Body of pancreas (tissue), 4 donors: ENCODE data around the gene C15orf39.

ENCODE experiments used
- POLR2A ChIP-seq, 3 donors: fragments of 450-650 bp; IDR thresholded peaks; one replicate each; pipeline ENCODE4 v1.6.1; 2016; ENCODE audit warnings: antibody characterized with exemption in 3 of 3, mild to moderate bottlenecking in 2 of 3
- TF ChIP-seq, protein P1 (sequence below), 7 experiments: fragments of 450-650 bp in 4 of 7; fragments of 200-600 bp in 3 of 7; sonication (generic) in 3 of 7; IDR thresholded peaks; one replicate each; pipeline ENCODE4 v1.5.1; 2016 to 2019; ENCODE audit warnings: antibody characterized with exemption in 7 of 7

DNA sequence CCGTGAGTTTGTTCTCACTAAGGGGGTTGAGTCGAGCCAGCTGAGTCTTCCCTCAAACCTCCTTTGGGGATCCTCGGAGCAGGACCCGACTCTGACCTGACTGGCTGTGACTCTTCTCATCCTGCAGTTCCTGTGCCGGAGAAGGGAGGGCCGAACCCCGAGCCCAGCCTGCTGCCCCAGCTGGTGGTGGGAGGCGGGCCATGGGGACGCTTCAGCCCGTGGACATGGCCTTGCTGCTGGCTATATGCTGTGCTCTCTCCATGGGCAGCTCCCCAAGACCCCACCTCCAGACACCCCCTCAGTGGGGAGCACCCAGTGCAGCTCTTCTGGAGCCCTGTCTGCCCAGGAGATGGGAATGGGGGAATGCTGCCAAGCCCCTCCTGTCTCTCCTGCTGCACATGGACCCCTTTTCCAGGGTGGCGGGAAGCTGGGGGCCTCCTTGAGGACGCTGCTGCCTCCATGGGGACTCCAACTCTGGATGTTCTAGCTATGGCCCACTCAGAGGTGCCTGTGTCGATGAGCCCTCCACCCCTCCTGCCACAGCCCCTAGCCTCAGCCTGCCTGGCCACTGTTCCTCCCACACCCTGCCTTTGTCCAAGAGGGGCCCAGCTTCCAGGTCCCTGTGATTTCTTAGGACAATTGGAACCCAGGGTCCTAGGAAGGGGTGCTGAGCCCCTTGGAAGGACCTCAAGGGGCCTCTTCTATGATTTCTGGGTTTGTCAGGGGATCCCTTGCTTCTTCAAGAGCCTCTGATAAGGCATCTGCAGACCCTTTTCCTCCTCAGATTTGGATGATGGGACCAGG is 12.8 kb downstream of the C15orf39 start:
- TF ChIP-seq, protein P1, sequence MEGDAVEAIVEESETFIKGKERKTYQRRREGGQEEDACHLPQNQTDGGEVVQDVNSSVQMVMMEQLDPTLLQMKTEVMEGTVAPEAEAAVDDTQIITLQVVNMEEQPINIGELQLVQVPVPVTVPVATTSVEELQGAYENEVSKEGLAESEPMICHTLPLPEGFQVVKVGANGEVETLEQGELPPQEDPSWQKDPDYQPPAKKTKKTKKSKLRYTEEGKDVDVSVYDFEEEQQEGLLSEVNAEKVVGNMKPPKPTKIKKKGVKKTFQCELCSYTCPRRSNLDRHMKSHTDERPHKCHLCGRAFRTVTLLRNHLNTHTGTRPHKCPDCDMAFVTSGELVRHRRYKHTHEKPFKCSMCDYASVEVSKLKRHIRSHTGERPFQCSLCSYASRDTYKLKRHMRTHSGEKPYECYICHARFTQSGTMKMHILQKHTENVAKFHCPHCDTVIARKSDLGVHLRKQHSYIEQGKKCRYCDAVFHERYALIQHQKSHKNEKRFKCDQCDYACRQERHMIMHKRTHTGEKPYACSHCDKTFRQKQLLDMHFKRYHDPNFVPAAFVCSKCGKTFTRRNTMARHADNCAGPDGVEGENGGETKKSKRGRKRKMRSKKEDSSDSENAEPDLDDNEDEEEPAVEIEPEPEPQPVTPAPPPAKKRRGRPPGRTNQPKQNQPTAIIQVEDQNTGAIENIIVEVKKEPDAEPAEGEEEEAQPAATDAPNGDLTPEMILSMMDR (IDR thresholded peaks at IDR 0.05): no peak
- no peak for TF ChIP-seq POLR2A (IDR thresholded peaks at IDR 0.05)
